Fibroblast of lung (primary cell): ENCODE results near the gene PACSIN1. TPM values are rescaled to one million over a fixed set of nuclear protein-coding genes. Genes with fewer than 3 reads are reported as not detected.

Experiments
- DNase-seq, 2 donors: peaks; one replicate each; pipeline versions ENCODE4 v3.0.0 to v3.0.0-alpha.2; 2010; ENCODE audit warnings: low read depth in 2 of 2
- H2AFZ ChIP-seq: 2 replicates; pipeline ENCODE4 v1.5.1; 2012; ENCODE audit warnings: low read length, control low read depth, inconsistent platforms
- H3K27ac ChIP-seq: 2 replicates; pipeline ENCODE4 v1.5.1; 2011; ENCODE audit warnings: low read length, control low read depth; ENCODE audit not compliant: insufficient read depth
- H3K27me3 ChIP-seq: 2 replicates; pipeline ENCODE4 v1.5.1; 2011; ENCODE audit warnings: mild to moderate bottlenecking, low read length; ENCODE audit not compliant: control insufficient read depth, insufficient read depth
- H3K36me3 ChIP-seq: 2 replicates; pipeline ENCODE4 v1.5.1; 2011; ENCODE audit warnings: low read length; ENCODE audit not compliant: control insufficient read depth, insufficient read depth
- H3K4me1 ChIP-seq: 2 replicates; pipeline ENCODE4 v1.5.1; 2011; ENCODE audit warnings: low read length; ENCODE audit not compliant: control insufficient read depth, insufficient read depth; ENCODE audit errors: extremely low read depth
- H3K4me2 ChIP-seq: 2 replicates; pipeline ENCODE4 v1.5.1; 2011; ENCODE audit warnings: low read length, control low read depth; ENCODE audit not compliant: insufficient read depth; ENCODE audit errors: extremely low read depth
- H3K4me3 ChIP-seq, 4 experiments: fragments of 200-600 bp in 1 of 4; sonication (generic) in 1 of 4; replicated peaks in 1 of 4; 2 replicates each; pipeline ENCODE4 v1.5.1; 2011 to 2016; ENCODE audit warnings: low read length in 4 of 4, low read depth in 3 of 4, mild to moderate bottlenecking in 3 of 4, control low read depth in 2 of 4, inconsistent platforms in 1 of 4, mixed read lengths in 1 of 4; ENCODE audit not compliant: insufficient read depth in 1 of 4; ENCODE audit errors: control extremely low read depth in 1 of 4
- H3K79me2 ChIP-seq: 2 replicates; pipeline ENCODE4 v1.5.1; 2012; ENCODE audit warnings: mild to moderate bottlenecking, low read length, inconsistent platforms; ENCODE audit not compliant: control insufficient read depth, insufficient read depth
- H3K9ac ChIP-seq: 2 replicates; pipeline ENCODE4 v1.5.1; 2011; ENCODE audit warnings: mild to moderate bottlenecking, low read length, control low read depth; ENCODE audit not compliant: insufficient read depth
- H3K9me3 ChIP-seq: 2 replicates; pipeline ENCODE4 v1.5.1; 2012; ENCODE audit warnings: low read depth, low read length; ENCODE audit not compliant: control insufficient read depth, insufficient read depth
- H4K20me1 ChIP-seq: 2 replicates; pipeline ENCODE4 v1.5.1; 2011; ENCODE audit warnings: low read length; ENCODE audit not compliant: control insufficient read depth, insufficient read depth; ENCODE audit errors: extremely low read depth
- CTCF ChIP-seq, 2 donors: IDR thresholded peaks in 1 of 2; conservative IDR thresholded peaks in 1 of 2; 1 replicate in 1 of 2; 2 replicates in 1 of 2; pipeline ENCODE4 v1.5.1; 2011 to 2012; ENCODE audit warnings: low read length in 2 of 2, control low read depth in 1 of 2, inconsistent platforms in 1 of 2, low read depth in 1 of 2, mild to moderate bottlenecking in 1 of 2
- EZH2 ChIP-seq: IDR thresholded peaks from 2 replicates; pipeline ENCODE4 v1.5.1; 2012; ENCODE audit warnings: low read length, control low read depth, mild to moderate bottlenecking; ENCODE audit errors: missing control alignments
- polyA plus RNA-seq, 2 donors: library from polyadenylated mRNA; depleted of rRNA in 1 of 2; stranded (reverse) in 1 of 2; unstranded in 1 of 2; fragments of >200 nt; gene quantifications; 2 replicates each; pipeline ENCODE4 v1.2.1, GENCODE V29; 2011 to 2012; ENCODE audit warnings: missing spikeins in 1 of 2
- total RNA-seq: library from RNA; depleted of rRNA; stranded (reverse); fragments of >200 nt; gene quantifications from 2 replicates; pipeline ENCODE4 v1.2.1, GENCODE V29; 2014

PACSIN1 gene
- total and polyA plus RNA-seq, 2 donors (not counting 1 experiment from before 2014, with no cell fraction given), result under 0.01 TPM; not detected in 1

- H3K4me1 ChIP-seq, result no peaks in the 10 kb centered on the region
- H2AFZ ChIP-seq, result no peak overlapping the region
- no peak for TF ChIP-seq CTCF (conservative IDR thresholded peaks at IDR 0.05 in 1 of 2, IDR thresholded peaks at IDR 0.05 in 1 of 2; ENCODE audit: low read depth in 1 of 2, low read length in 2 of 2)
- TF ChIP-seq EZH2, result no peak
- no peak overlapping the region for H3K4me2 ChIP-seq
- H3K4me3 ChIP-seq, result no peak overlapping the region
- H3K9me3 ChIP-seq, result no peaks in the 10 kb centered on the region
- H4K20me1 ChIP-seq, result no peaks in the 10 kb centered on the region
- no peak overlapping the region for H3K9ac ChIP-seq
- H3K36me3 ChIP-seq, result no peaks in the 10 kb centered on the region
- H3K27ac ChIP-seq, result no peak overlapping the region
- no peak for DNase-seq
- H3K79me2 ChIP-seq, result no peaks in the 10 kb centered on the region
- peaks cover 8% of the 10 kb centered on the region for H3K27me3 ChIP-seq
Observed at GRCh38 chr6:34530753-34531365, 65.0 kb downstream of the PACSIN1 start.

- H3K4me2 ChIP-seq, result no peak overlapping the region
- H3K79me2 ChIP-seq, result no peaks in the 10 kb centered on the region
- H3K27ac ChIP-seq, result no peak overlapping the region
- H3K27me3 ChIP-seq, result peaks cover 8% of the 10 kb centered on the region
- H3K9ac ChIP-seq, result no peak overlapping the region
- no peaks in the 10 kb centered on the region for H3K36me3 ChIP-seq
- H4K20me1 ChIP-seq, result no peaks in the 10 kb centered on the region
- peak; percentile 33 to 83 for DNase-seq
- TF ChIP-seq CTCF (conservative IDR thresholded peaks at IDR 0.05 in 1 of 2, IDR thresholded peaks at IDR 0.05 in 1 of 2; ENCODE audit: low read depth in 1 of 2, low read length in 2 of 2) (no peak), EZH2 (no peak)
- H3K4me1 ChIP-seq, result no peaks in the 10 kb centered on the region
- no peak overlapping the region for H2AFZ ChIP-seq
- no peaks in the 10 kb centered on the region for H3K9me3 ChIP-seq
- no peak overlapping the region for H3K4me3 ChIP-seq
Observed at GRCh38 chr6:34531580-34532201, 65.8 kb downstream of the PACSIN1 start.

- no peak overlapping the region for H3K4me2 ChIP-seq
- H2AFZ ChIP-seq, result no peak overlapping the region
- H4K20me1 ChIP-seq, result no peaks in the 10 kb centered on the region
- H3K27me3 ChIP-seq, result peaks cover 8% of the 10 kb centered on the region
- DNase-seq, result no peak
- H3K36me3 ChIP-seq, result no peaks in the 10 kb centered on the region
- no peaks in the 10 kb centered on the region for H3K4me1 ChIP-seq
- TF ChIP-seq CTCF (conservative IDR thresholded peaks at IDR 0.05 in 1 of 2, IDR thresholded peaks at IDR 0.05 in 1 of 2; ENCODE audit: low read depth in 1 of 2, low read length in 2 of 2) (no peak), EZH2 (no peak)
- H3K4me3 ChIP-seq, result no peak overlapping the region
- no peaks in the 10 kb centered on the region for H3K9me3 ChIP-seq
- no peak overlapping the region for H3K27ac ChIP-seq
- no peak overlapping the region for H3K9ac ChIP-seq
- H3K79me2 ChIP-seq, result no peaks in the 10 kb centered on the region
Observed at GRCh38 chr6:34532230-34532629, 66.4 kb downstream of the PACSIN1 start.
